Duodenal mucosa (tissue), 2 donors: Measurements from ENCODE around the gene GRIK2.
"Not testable (repeated sequence)": the region's sequence is repeated elsewhere in the genome, so short reads cannot be mapped to it uniquely, and the experiment has no call there.

ENCODE experiments used
- H3K27ac ChIP-seq: one replicate; pipeline ENCODE4 v1.7.0; 2013; ENCODE audit warnings: low read depth, low read length
- H3K27me3 ChIP-seq, 2 donors: one replicate each; pipeline ENCODE4 v1.7.0; 2013; ENCODE audit warnings: low read length in 2 of 2, control low read depth in 1 of 2; ENCODE audit not compliant: insufficient read depth in 2 of 2, control insufficient read depth in 1 of 2
- H3K36me3 ChIP-seq, 2 donors: one replicate each; pipeline ENCODE4 v1.7.0; 2013; ENCODE audit warnings: low read length in 2 of 2, control low read depth in 1 of 2; ENCODE audit not compliant: insufficient read depth in 2 of 2, control insufficient read depth in 1 of 2
- H3K4me1 ChIP-seq, 2 donors: one replicate each; pipeline ENCODE4 v1.7.0; 2013; ENCODE audit warnings: low read length in 2 of 2, control low read depth in 1 of 2; ENCODE audit not compliant: insufficient read depth in 2 of 2, control insufficient read depth in 1 of 2
- H3K4me3 ChIP-seq, 2 donors: one replicate each; pipeline ENCODE4 v1.7.0; 2013; ENCODE audit warnings: low read length in 2 of 2, low read depth in 1 of 2
- H3K9ac ChIP-seq, 2 donors: one replicate each; pipeline ENCODE4 v1.7.0; 2013; ENCODE audit warnings: low read length in 2 of 2, low read depth in 1 of 2
- H3K9me3 ChIP-seq, 2 donors: one replicate each; pipeline ENCODE4 v1.7.0; 2013; ENCODE audit warnings: low read length in 2 of 2, control low read depth in 1 of 2; ENCODE audit not compliant: control insufficient read depth in 1 of 2

The GRIK2 gene

DNA sequence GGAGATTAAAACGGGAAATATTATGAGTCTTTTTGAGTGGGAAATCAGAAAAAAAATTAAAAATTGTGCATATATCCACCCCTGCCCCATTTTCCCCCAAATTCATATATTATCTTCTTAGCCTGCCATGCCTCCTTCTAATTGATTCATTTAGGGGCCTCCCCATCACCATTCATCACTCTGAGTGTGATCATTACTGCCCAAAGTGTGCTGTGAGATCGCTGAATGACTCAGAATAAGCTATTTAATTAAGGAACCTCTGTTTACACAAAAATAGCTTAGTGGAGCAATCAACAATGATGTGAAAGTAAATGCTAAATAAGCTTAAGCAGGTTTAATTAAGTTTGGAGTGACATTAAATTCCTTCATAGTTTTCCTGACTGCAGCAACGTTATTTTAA, 645.5 kb downstream of the GRIK2 start:
- Histone ChIP-seq H3K4me3 (no peak overlapping the region), H3K27ac (no peak overlapping the region), H3K36me3 (no peaks in the 10 kb centered on the region), H3K9ac (no peak overlapping the region), H3K27me3 (no peaks in the 10 kb centered on the region), H3K4me1 (no peaks in the 10 kb centered on the region), H3K9me3 (peaks cover 0 to 11% of the 10 kb centered on the region in 2 donors)

DNA sequence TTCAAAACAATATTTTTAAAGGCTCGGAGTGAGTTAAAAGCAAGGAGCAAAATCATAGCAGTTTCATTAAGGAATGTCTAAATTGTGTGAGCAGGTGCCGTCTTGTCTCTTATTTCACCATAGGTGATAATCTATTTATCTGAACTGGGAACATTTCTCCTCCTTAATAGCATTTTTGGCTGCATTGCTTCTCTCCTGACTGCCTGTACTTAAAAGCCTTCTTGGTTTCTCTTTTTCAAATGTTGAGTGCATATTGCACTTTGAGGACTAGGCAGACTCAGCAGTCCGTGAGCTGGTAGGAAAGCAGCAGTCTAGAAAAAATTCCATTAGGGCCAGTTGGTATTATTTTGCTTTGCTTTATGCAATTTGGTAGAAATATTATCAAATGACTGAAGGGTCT, 645.9 kb downstream of the GRIK2 start:
- no peak overlapping the region for H3K9ac ChIP-seq
- H3K9me3 ChIP-seq, result peaks cover 0 to 11% of the 10 kb centered on the region in 2 donors
- no peaks in the 10 kb centered on the region for H3K4me1 ChIP-seq
- H3K36me3 ChIP-seq, result no peaks in the 10 kb centered on the region
- H3K27ac ChIP-seq, result no peak overlapping the region
- H3K27me3 ChIP-seq, result no peaks in the 10 kb centered on the region
- no peak overlapping the region for H3K4me3 ChIP-seq

DNA sequence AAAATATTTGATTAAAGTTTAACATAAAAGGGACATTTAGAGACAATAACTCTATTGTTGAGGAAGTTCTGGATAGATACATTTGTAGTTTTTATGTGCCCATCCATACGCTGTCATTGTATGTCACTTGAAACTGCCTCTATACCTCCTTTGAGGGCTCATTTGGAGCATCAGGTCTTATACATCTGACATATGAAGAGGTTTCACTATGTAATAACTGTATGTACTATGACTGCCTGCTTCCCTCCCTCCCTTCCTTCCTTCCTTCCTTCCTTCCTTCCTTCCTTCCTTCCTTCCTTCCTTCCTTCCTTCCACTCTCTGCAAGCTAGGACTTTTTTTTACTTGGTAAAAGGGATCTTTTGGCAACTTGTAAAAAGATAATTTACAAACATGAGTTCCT, 657.5 kb downstream of the GRIK2 start:
- H3K4me3 ChIP-seq, result no peak overlapping the region
- no peak overlapping the region for H3K9ac ChIP-seq
- H3K9me3 ChIP-seq, result no peaks in the 10 kb centered on the region
- no peaks in the 10 kb centered on the region for H3K4me1 ChIP-seq
- H3K36me3 ChIP-seq, result no peaks in the 10 kb centered on the region
- no peak overlapping the region for H3K27ac ChIP-seq
- no peaks in the 10 kb centered on the region for H3K27me3 ChIP-seq

DNA sequence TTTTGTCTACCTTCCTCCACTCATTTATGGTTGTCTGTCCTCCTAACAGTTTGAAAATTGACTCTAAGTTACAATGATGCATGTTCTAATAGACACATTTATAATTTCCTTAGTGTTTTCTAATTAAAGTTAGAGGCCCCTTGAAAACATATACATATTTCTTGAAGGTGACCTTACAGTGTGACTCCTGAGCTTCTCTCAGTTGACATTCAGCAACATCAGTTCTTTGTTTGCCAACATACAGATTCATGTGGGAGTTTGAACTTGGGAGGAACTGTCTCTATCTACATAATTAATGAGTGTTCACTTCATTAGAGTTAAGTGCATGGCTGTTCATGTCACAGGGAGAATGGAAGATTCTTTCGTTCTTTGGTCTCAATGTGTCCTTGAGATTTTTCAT, 658.2 kb downstream of the GRIK2 start:
- no peaks in the 10 kb centered on the region for H3K36me3 ChIP-seq
- H3K9ac ChIP-seq, result no peak overlapping the region
- H3K27ac ChIP-seq, result no peak overlapping the region
- no peaks in the 10 kb centered on the region for H3K4me1 ChIP-seq
- no peaks in the 10 kb centered on the region for H3K27me3 ChIP-seq
- H3K4me3 ChIP-seq, result no peak overlapping the region
- H3K9me3 ChIP-seq, result no peaks in the 10 kb centered on the region

DNA sequence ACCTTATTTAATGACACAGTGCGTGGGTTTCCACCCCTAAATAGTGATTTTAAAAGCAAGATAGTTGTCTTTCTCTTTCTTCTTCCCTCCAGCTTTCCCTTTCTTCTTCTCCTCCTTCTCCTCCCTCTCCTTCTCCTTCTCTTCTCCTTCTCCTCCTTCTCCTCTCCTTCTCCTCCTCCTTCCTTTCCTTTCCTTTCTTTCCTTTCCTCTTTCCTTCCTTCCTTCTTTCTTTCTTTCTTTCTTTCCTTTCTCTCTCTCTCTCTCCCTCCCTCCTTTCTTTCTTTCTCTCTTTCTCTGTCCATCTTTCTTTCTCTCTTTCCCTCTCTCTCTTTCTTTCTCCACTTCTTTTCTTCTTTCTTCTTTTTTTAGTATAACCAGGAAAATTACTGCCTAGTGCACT, 670.6 kb downstream of the GRIK2 start:
- no peak overlapping the region for H3K27ac ChIP-seq
- no peaks in the 10 kb centered on the region for H3K36me3 ChIP-seq
- no peak overlapping the region for H3K9ac ChIP-seq
- no peaks in the 10 kb centered on the region for H3K4me1 ChIP-seq
- H3K27me3 ChIP-seq, result no peaks in the 10 kb centered on the region
- no peak overlapping the region for H3K4me3 ChIP-seq
- no peaks in the 10 kb centered on the region for H3K9me3 ChIP-seq

DNA sequence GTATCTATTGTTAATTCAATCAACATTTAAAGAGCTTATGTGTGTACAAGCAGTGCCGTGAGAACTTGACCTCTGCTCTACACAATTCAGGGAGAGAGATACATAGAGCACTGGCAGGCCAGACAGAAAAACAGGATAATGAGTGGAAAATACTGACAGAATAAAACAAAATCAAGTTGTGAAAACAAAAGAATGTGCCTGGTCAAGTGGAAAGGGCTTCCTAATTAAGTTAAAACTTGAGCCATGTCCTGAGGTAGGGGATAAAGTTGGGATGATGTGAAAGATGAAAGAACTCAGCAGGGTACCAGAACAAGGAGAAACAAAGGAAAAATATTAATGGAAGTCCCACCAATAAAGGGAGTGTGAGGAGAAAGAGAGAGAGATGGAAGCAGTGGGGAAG, 672.8 kb downstream of the GRIK2 start:
- H3K27ac ChIP-seq, result no peak overlapping the region
- no peaks in the 10 kb centered on the region for H3K4me1 ChIP-seq
- no peaks in the 10 kb centered on the region for H3K9me3 ChIP-seq
- H3K9ac ChIP-seq, result no peak overlapping the region
- H3K36me3 ChIP-seq, result no peaks in the 10 kb centered on the region
- H3K4me3 ChIP-seq, result no peak overlapping the region
- H3K27me3 ChIP-seq, result no peaks in the 10 kb centered on the region

DNA sequence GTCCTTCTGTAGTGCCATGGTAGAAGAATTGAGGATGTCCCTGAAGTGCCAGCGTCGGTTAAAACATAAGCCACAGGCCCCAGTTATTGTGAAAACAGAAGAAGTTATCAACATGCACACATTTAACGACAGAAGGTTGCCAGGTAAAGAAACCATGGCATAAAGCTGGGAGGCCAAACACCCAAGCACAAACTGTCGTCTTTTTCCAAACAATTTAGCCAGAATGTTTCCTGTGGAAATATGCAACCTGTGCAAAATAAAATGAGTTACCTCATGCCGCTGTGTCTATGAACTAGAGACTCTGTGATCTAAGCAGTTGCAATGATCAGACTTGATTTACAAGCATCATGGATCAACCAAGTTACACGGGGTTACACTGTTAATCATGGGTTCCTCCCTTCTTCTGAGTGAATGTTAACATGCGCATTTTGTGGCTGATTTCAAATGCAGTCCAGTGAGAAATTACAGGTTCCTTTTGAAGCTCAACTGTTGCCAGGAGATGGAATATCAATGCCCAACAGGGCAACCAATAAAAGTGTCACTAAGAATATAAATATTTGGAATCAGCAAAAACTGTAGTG, 674.9 kb downstream of the GRIK2 start:
- Histone ChIP-seq H3K4me3 (no peak overlapping the region), H3K9me3 (no peaks in the 10 kb centered on the region), H3K27me3 (no peaks in the 10 kb centered on the region), H3K4me1 (no peaks in the 10 kb centered on the region), H3K36me3 (no peaks in the 10 kb centered on the region), H3K9ac (no peak overlapping the region), H3K27ac (no peak overlapping the region)

DNA sequence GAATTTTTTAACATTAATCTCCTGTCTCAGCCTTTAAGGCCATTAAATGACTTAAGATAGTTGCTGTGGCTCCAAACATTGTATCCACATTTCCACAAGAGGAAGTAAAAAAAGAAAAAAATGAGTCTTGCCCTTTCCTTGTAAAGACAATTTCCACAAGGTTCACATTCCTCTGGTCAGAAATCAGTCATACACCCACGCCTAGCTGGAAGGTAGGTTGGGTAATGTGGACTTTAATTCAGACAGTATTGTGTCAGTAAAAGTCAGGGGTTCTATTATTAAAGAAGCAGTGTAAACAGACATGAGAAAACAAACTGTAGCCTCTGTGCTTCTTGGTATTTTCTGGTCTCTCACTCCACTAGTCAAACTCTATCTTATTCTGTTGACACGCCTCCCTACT, 682.0 kb downstream of the GRIK2 start:
- Histone ChIP-seq H3K27ac (no peak overlapping the region), H3K9me3 (peaks cover 4 to 8% of the 10 kb centered on the region in 2 donors), H3K4me1 (no peaks in the 10 kb centered on the region), H3K9ac (no peak overlapping the region), H3K27me3 (no peaks in the 10 kb centered on the region), H3K4me3 (no peak overlapping the region), H3K36me3 (no peaks in the 10 kb centered on the region)

DNA sequence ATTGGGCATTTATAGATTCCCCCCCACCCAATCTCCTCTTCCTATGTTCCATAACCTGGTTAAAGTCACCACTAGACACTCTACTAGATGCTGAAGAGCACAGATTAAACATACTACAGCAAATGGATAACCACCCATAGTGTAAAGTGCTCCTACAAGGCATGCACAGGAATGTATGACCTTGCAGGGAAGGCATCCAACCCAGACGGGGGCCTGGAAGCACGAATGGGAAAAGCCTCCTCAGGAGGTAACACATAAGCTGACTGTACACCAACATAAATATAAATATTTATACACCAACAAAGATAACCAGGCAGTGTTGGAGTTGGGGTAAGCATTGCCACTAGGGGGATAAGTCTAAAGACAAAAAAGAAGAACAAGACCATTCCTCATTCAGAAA, 691.7 kb downstream of the GRIK2 start:
- no peak overlapping the region for H3K27ac ChIP-seq
- no peaks in the 10 kb centered on the region for H3K27me3 ChIP-seq
- no peaks in the 10 kb centered on the region for H3K36me3 ChIP-seq
- H3K4me1 ChIP-seq, result no peaks in the 10 kb centered on the region
- H3K4me3 ChIP-seq, result no peak overlapping the region
- H3K9ac ChIP-seq, result no peak overlapping the region
- H3K9me3 ChIP-seq, result no peaks in the 10 kb centered on the region

DNA sequence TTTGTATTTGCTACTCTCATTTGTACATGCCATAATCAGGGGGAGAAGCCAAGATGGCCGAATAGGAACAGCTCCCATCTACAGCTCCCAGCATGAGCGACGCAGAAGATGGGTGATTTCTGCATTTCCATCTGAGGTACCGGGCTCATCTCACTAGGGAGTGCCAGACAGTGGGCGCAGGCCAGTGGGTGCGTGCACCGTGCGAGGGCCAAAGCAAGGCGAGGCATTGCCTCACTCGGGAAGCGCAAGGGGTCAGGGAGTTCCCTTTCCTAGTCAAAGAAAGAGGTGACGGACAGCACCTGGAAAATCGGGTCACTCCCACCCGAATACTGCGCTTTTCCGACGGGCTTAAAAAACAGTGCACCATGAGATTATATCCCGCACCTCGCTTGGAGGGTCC, 694.7 kb downstream of the GRIK2 start:
- not testable (repeated sequence) for H3K9me3 ChIP-seq, H3K4me3 ChIP-seq, H3K27ac ChIP-seq, H3K27me3 ChIP-seq, H3K4me1 ChIP-seq, H3K9ac ChIP-seq, H3K36me3 ChIP-seq

DNA sequence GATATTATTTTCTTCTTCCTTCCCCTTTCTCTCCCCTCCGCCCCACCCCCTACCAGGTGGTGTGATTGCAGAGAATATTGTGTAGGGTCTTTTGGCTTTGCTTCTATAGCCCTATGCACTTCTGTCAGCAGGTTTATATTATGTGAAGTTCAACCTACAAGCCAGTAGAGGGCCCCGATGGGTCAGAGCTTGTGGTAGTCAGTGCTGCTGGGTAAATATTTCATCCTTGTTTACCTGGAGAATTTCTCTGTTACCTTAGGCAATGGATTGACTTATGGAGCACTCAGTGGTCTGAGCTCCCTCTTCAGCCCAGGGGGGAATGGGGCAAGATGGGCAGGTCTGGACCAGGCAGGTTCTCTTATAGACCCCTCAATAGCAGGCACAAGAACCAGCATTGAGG, 720.9 kb downstream of the GRIK2 start:
- Histone ChIP-seq H3K4me3 (no peak overlapping the region), H3K27ac (no peak overlapping the region), H3K9ac (no peak overlapping the region)

More for the DNA sequence above, 720.9 kb downstream of the GRIK2 start:
- H3K9me3 ChIP-seq, result peaks cover 0 to 14% of the 10 kb centered on the region in 2 donors
- H3K36me3 ChIP-seq, result no peaks in the 10 kb centered on the region
- H3K4me1 ChIP-seq, result no peaks in the 10 kb centered on the region
- no peaks in the 10 kb centered on the region for H3K27me3 ChIP-seq
